RCC 7860 (cell line): Measurements from ENCODE around the gene METTL25.
A peak's percentile ranks its signal among the peaks of the same experiment; 100 is the strongest.

ENCODE experiments used
- DNase-seq: peaks from one replicate; pipeline ENCODE4 v3.0.0-alpha.2; 2015; ENCODE audit warnings: low spot score
- FAIRE-seq: peaks from 2 replicates; lab custom pipeline; 2012; peaks lifted over from hg19 to GRCh38; lab: Jason Lieb, UNC

The METTL25 gene

DNA sequence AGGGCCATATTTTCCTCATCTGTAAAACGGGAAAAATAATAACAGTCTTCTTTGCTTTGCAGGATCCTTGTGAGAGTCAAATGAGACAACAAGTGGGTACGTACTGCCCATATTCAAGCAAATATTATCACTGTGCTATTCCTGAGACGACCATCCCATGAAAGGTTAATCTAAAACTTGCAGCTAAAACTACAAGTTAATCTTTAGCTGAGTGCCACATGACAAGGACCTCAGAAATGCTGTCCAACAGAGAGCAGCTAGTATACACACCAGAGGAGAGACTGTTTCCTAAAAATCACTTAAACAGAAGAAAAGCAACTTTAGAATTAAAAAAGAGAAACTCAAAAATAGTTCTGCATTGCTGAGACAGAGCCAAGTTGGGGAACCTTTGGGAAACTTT is 165.7 kb downstream of the METTL25 start:
- FAIRE-seq (peak; percentile 90), DNase-seq (peak; percentile 41)

DNA sequence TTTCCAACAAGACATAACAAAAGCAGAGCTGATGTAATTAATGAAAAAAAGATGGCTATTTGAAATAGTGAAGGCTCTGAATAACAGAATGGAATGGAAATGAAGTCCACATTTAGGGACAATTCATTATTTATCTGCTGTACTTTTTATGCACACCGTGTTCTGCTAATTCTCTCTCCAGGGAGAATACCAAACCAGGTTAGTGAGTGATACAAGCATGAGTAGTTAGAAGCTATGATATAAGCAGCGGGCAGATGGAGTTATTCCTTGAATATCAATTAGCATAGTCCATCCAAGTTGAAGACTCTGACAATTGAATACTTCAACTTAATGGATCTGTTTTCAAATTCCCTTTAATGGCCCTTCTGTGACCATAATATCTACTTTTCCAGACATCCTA is 166.3 kb downstream of the METTL25 start:
- no peak for DNase-seq
- FAIRE-seq: peak; percentile 43

DNA sequence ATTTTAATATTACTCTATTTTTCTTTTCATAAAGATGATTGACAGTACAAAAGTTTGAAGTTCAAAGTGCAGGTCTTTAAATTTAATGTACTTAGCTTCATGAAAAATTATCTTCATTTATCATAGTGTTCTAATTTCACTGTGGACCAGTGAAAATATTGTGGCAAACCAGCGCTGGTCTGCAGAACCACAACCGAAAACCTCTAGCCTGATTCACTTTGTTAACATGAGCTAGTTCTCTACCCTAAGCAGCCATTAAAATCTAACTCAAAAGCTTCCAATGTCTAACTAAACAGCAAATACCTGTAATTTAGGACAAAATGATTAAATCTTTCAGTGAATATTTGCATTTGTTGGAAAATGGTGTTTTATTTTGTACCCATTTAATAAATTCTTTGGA is 167.3 kb downstream of the METTL25 start:
- DNase-seq (no peak), FAIRE-seq (peak; percentile 56)

DNA sequence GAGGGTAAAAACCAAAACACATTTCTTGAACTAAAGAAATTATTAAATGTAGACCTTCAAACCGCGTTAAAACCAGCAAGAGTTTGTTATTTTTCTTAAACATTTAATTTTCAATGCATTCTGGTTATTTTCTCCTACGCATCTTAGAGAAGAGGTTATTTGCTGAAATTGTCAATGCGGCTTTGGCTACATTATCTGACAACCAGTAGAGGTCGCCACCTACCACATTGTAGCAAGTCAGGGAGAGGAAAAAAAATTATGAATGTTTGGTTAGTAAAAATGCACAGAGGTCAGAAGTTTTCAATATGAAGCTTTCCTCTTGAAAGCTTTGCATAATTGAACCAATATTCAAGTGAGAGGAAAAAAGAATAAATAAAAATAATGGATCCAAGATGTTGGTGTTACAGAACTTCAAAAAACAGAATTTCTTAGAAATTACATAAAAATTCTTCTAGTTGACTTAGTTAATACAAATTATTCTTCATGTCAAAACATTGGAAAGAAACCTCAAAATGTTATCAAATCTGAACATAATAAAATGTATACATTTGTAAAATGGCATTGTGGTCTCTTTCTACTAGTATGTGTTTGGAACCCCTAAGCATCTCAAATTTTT is 168.9 kb downstream of the METTL25 start:
- FAIRE-seq: peak; percentile 78
- peak; percentile 34 for DNase-seq
